Measurements from ENCODE around the gene IGSF6. TPM values are rescaled to one million over a fixed set of nuclear protein-coding genes. Genes with fewer than 3 reads are reported as not detected.
"Not testable (repeated sequence)": the region's sequence is repeated elsewhere in the genome, so short reads cannot be mapped to it uniquely, and the experiment has no call there.

The IGSF6 gene
- polyA plus RNA-seq, 10 donors = 1.9 to 4.6 (median 2.8) TPM

GRCh38 chr16:21629616-21630539, 22.5 kb downstream of the IGSF6 start:
- not testable (repeated sequence) for DNase-seq

GRCh38 chr16:21628772-21629171, 23.6 kb downstream of the IGSF6 start:
- DNase-seq = no peak

- DNase-seq = no peak
Measured at GRCh38 chr16:21628121-21628726, 24.2 kb downstream of the IGSF6 start.

GRCh38 chr16:21626659-21627277, 25.6 kb downstream of the IGSF6 start:
- DNase-seq = peak; percentile 12 to 85 (median 36)

GRCh38 chr16:21625026-21625425, 27.4 kb downstream of the IGSF6 start:
- DNase-seq = no peak

GRCh38 chr16:21622545-21622944, 29.9 kb downstream of the IGSF6 start:
- no peak for DNase-seq

GRCh38 chr16:21620592-21620991, 31.8 kb downstream of the IGSF6 start:
- DNase-seq = no peak

- no peak for DNase-seq
Measured at GRCh38 chr16:21619765-21620425, 32.5 kb downstream of the IGSF6 start.

GRCh38 chr16:21618281-21618680, 34.1 kb downstream of the IGSF6 start:
- DNase-seq = no peak

GRCh38 chr16:21617607-21618006, 34.8 kb downstream of the IGSF6 start:
- DNase-seq = no peak

- DNase-seq = no peak
Measured at GRCh38 chr16:21614896-21615295, 37.5 kb downstream of the IGSF6 start.

- no peak for DNase-seq
Measured at GRCh38 chr16:21613781-21614180, 38.6 kb downstream of the IGSF6 start.

- no peak for DNase-seq
Measured at GRCh38 chr16:21613361-21613760, 39.0 kb downstream of the IGSF6 start.

GRCh38 chr16:21611556-21612384, 40.6 kb downstream of the IGSF6 start:
- no peak for DNase-seq

GRCh38 chr16:21611198-21611555, 41.2 kb downstream of the IGSF6 start:
- DNase-seq = no peak

- no peak for DNase-seq
Measured at GRCh38 chr16:21610766-21611165, 41.6 kb downstream of the IGSF6 start.

GRCh38 chr16:21610006-21610544, 42.3 kb downstream of the IGSF6 start:
- no peak for DNase-seq

GRCh38 chr16:21608639-21609328, 43.6 kb downstream of the IGSF6 start:
- no peak for DNase-seq

- not testable (repeated sequence) for DNase-seq
Measured at GRCh38 chr16:21605848-21606247, 46.6 kb downstream of the IGSF6 start.

GRCh38 chr16:21603928-21604327, 48.5 kb downstream of the IGSF6 start:
- no peak for DNase-seq

Measured in muscle of back (tissue), 11 donors.